Psoas muscle (tissue), 8 donors: ENCODE measurements around the gene GMPR. TPM values are rescaled to one million over a fixed set of nuclear protein-coding genes. Genes with fewer than 3 reads are reported as not detected.

Source experiments
- ATAC-seq, 4 donors: fragments of 200-7000 bp; cut with Tn5 transposase; one replicate each; pipeline ENCODE4 v1.9.1; 2020; ENCODE audit warnings: moderate library complexity in 3 of 4, mild to moderate bottlenecking in 2 of 4
- DNase-seq, 2 donors: peaks; one replicate each; pipeline ENCODE4 v3.0.0-alpha.2; 2020
- H3K27ac ChIP-seq: fragments of 200-600 bp; one replicate; pipeline ENCODE4 v1.8.0; 2022
- H3K27me3 ChIP-seq, 3 donors: fragments of 200-600 bp in 1 of 3; one replicate each; pipeline versions ENCODE4 v1.6.1 to v1.8.0; 2013 to 2022; ENCODE audit warnings: low read length in 2 of 3, mild to moderate bottlenecking in 2 of 3, moderate library complexity in 1 of 3; ENCODE audit not compliant: insufficient read depth in 3 of 3
- H3K36me3 ChIP-seq, 2 donors: fragments of 200-600 bp in 1 of 2; one replicate each; pipeline versions ENCODE4 v1.6.1 to v1.8.0; 2013 to 2022; ENCODE audit warnings: low read depth in 1 of 2, mild to moderate bottlenecking in 1 of 2, moderate library complexity in 1 of 2; ENCODE audit not compliant: insufficient read depth in 1 of 2
- H3K4me1 ChIP-seq: fragments of 200-600 bp; one replicate; pipeline ENCODE4 v1.8.0; 2022
- H3K4me3 ChIP-seq: fragments of 200-600 bp; one replicate; pipeline ENCODE4 v1.8.0; 2022; ENCODE audit warnings: mild to moderate bottlenecking
- H3K9me3 ChIP-seq: fragments of 200-600 bp; one replicate; pipeline ENCODE4 v1.8.0; 2022
- CTCF ChIP-seq: fragments of 200-600 bp; IDR thresholded peaks from one replicate; pipeline ENCODE4 v1.8.0; 2022; ENCODE audit warnings: antibody characterized with exemption
- whole genome bisulfite sequencing, 3 donors: extraction: QIAGEN DNeasy Blood & Tissue Kit; methylation state at CpG; one replicate each; pipeline versions ENCODE4 v1.1.6 to v1.1.7; 2013; 5-methylcytosine and 5-hydroxymethylcytosine counted together
- intact Hi-C, 2 donors: fragments of 100-400 bp; cut with DNase I; formaldehyde crosslinking; loops; one replicate each; pipeline versions ENCODE4 v1.11.0 to v1.14.2; 2022
- polyA plus RNA-seq, 3 donors: library from polyadenylated mRNA; stranded (reverse); fragments of 200-250 nt; gene quantifications; one replicate each; pipeline ENCODE4 v1.2.3, GENCODE V29; 2013
- total RNA-seq, 4 donors: library from RNA; stranded (reverse); fragmentation: NEBNext Ultra II Directional in 2 of 4; extraction: Animal tissue kit (Norgen Biotek cat#: 25700) in 2 of 4; gene quantifications; one replicate each; pipeline versions ENCODE4 v1.2.1 to v1.2.4, GENCODE V29; 2021 to 2023
- donor health status: healthy with polysubstance abuse.
- donor health status: DM: no; HTN: no; CAD: no; lungs with moderate emphysema.
- donor health status: Bipolar disorder and iron deficiency.
- donor health status: healthy.
- donor health status: DM: yes; HTN: yes; CAD: no.
- donor health status: DM: no; HTN: no; CAD: no.
- donor health status: DM: no; HTN: no; CAD: no.
- donor health status: DM: yes; HTN: yes; CAD: no.

GMPR gene
- total and polyA plus RNA-seq, 7 donors = 26.6 to 286 (median 230) TPM

GRCh38 chr6:16311763-16312162 is 73.4 kb downstream of the GMPR start:
- Histone ChIP-seq H3K36me3 (peaks cover 0 to 6% of the 10 kb centered on the region in 2 donors), H3K4me3 (no peak overlapping the region), H3K27ac (no peak overlapping the region), H3K4me1 (peaks cover under 1% of the 10 kb centered on the region), H3K27me3 (no peaks in the 10 kb centered on the region), H3K9me3 (no peaks in the 10 kb centered on the region)
- WGBS, 3 donors = 64 to 95% (median 89%) methylated on average over 6 of the region's 6 CpGs
- TF ChIP-seq CTCF = no peak
- ATAC-seq = peak in 2 of 4 donors; percentile 19 to 40
- intact Hi-C loops = no loop called here
- DNase-seq = no peak

- ATAC-seq = no peak
- intact Hi-C loops = no loop called here
- 91 to 95% (median 95%) methylated on average over 9 of the region's 9 CpGs for WGBS, 3 donors
Observed at GRCh38 chr6:16313732-16314131, 75.3 kb downstream of the GMPR start.

GRCh38 chr6:16314296-16314695 is 75.9 kb downstream of the GMPR start:
- ATAC-seq = no peak
- no peak for TF ChIP-seq CTCF
- peaks cover 0 to 3% of the 10 kb centered on the region in 2 donors for H3K36me3 ChIP-seq
- WGBS, 3 donors = 79 to 84% (median 81%) methylated on average over 4 of the region's 4 CpGs
- no peaks in the 10 kb centered on the region for H3K9me3 ChIP-seq
- H3K4me1 ChIP-seq = peaks cover 23% of the 10 kb centered on the region
- H3K4me3 ChIP-seq = no peak overlapping the region
- no peaks in the 10 kb centered on the region for H3K27me3 ChIP-seq
- no peak for DNase-seq
- no peak overlapping the region for H3K27ac ChIP-seq
- intact Hi-C loops = no loop called here

More at GRCh38 chr6:16313732-16314131, 75.3 kb downstream of the GMPR start:
- no peak overlapping the region for H3K27ac ChIP-seq
- H3K4me3 ChIP-seq = no peak overlapping the region
- H3K4me1 ChIP-seq = peaks cover 17% of the 10 kb centered on the region
- DNase-seq = no peak
- H3K36me3 ChIP-seq = peaks cover 0 to 6% of the 10 kb centered on the region in 2 donors
- H3K27me3 ChIP-seq = no peaks in the 10 kb centered on the region
- TF ChIP-seq CTCF = no peak
- no peaks in the 10 kb centered on the region for H3K9me3 ChIP-seq

GRCh38 chr6:16316741-16317251 is 78.4 kb downstream of the GMPR start:
- ATAC-seq (no peak), DNase-seq (no peak)
- Histone ChIP-seq H3K4me1 (peaks cover 46% of the 10 kb centered on the region), H3K27ac (peak overlapping the region; percentile 99), H3K9me3 (no peaks in the 10 kb centered on the region), H3K36me3 (no peaks in the 10 kb centered on the region), H3K4me3 (no peak overlapping the region), H3K27me3 (no peaks in the 10 kb centered on the region)
- peak; percentile 79 for TF ChIP-seq CTCF
- 22 to 38% (median 26%) methylated on average over 7 of the region's 7 CpGs for WGBS, 3 donors
- intact Hi-C loops = loop anchor here in 1 of 2 donors (5.0 kb wide), 1 partner anchor 34 kb away; no protein-coding TSS in a partner anchor

- TF ChIP-seq CTCF = no peak
- Histone ChIP-seq H3K4me3 (no peak overlapping the region), H3K4me1 (peaks cover 57% of the 10 kb centered on the region), H3K36me3 (no peaks in the 10 kb centered on the region), H3K9me3 (no peaks in the 10 kb centered on the region), H3K27me3 (no peaks in the 10 kb centered on the region), H3K27ac (peak overlapping the region; percentile 99)
- WGBS, 3 donors = 28 to 53% (median 34%) methylated on average over 6 of the region's 6 CpGs
- ATAC-seq (peak; percentile 7 to 40 (median 18)), DNase-seq (peak in 1 of 2 donors; percentile 34)
- intact Hi-C loops = loop anchor here in 1 of 2 donors (5.0 kb wide), 1 partner anchor 36 kb away; no protein-coding TSS in a partner anchor
Observed at GRCh38 chr6:16318538-16318937, 80.2 kb downstream of the GMPR start.
